HFFc6 (cell line): Measurements from ENCODE around the gene PIK3AP1. TPM values are rescaled to one million over a fixed set of nuclear protein-coding genes. Genes with fewer than 3 reads are reported as not detected.

ENCODE experiments used
- DNase-seq: peaks from one replicate; pipeline ENCODE4 v3.0.0-alpha.2; 2018
- H3K27ac Mint-ChIP-seq: 2 replicates; pipeline ENCODE4 v1.8.0; 2020; ENCODE audit warnings: mild to moderate bottlenecking, mixed read lengths
- H3K27me3 Mint-ChIP-seq: 2 replicates; pipeline ENCODE4 v1.8.0; 2021; ENCODE audit warnings: mild to moderate bottlenecking, moderate library complexity, mixed read lengths; ENCODE audit not compliant: insufficient read depth
- H3K36me3 Mint-ChIP-seq: 2 replicates; pipeline ENCODE4 v1.8.0; 2021; ENCODE audit warnings: low read depth, mixed read lengths
- H3K4me1 Mint-ChIP-seq: 2 replicates; pipeline ENCODE4 v1.8.0; 2020; ENCODE audit warnings: low read depth, mixed read lengths
- H3K4me3 Mint-ChIP-seq: 2 replicates; pipeline ENCODE4 v1.8.0; 2020; ENCODE audit warnings: mild to moderate bottlenecking, moderate library complexity, mixed read lengths
- H3K9me3 Mint-ChIP-seq: 2 replicates; pipeline ENCODE4 v1.8.0; 2020; ENCODE audit warnings: mild to moderate bottlenecking, mixed read lengths
- total RNA-seq, 6 experiments: library from RNA; stranded (reverse); fragmentation: NEBNext Ultra II Directional; extraction: Animal tissue kit (Norgen Biotek cat#: 25700); gene quantifications; 2 replicates in 1 of 6; 3 replicates in 5 of 6; pipeline ENCODE4 v1.2.3, GENCODE V29; 2021
- TF ChIP-seq, protein P1 (sequence below): fragments of 200-600 bp; sonication (generic); IDR thresholded peaks from 2 replicates; pipeline ENCODE4 v1.5.0; 2021; ENCODE audit warnings: antibody characterized with exemption, mild to moderate bottlenecking

The PIK3AP1 gene
- total RNA-seq, 6 experiments from 2014 or later: 0.05 TPM; not detected in 3

DNA sequence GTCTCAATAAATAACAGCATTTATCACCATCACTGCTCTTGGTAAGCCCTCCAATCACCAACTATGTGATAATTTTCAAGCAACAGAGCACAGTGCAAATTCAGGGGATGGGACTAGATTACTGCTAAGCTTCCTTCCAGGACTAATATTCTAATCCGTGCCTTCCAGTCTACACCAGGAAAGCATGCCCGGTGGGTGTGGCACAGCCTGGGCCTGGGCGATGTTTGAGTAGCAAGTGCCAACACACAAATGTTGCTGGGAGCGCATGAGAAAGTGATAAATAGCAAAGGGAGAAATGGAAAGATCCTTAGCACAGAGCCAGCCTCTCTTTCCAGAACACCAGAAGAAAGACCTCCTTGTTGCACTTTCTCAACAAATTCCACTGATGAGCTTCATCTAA is 120.0 kb downstream of the PIK3AP1 start:
- Mint-ChIP-seq H3K36me3 (no peaks in the 10 kb centered on the region), H3K4me1 (peaks cover 2% of the 10 kb centered on the region)

DNA sequence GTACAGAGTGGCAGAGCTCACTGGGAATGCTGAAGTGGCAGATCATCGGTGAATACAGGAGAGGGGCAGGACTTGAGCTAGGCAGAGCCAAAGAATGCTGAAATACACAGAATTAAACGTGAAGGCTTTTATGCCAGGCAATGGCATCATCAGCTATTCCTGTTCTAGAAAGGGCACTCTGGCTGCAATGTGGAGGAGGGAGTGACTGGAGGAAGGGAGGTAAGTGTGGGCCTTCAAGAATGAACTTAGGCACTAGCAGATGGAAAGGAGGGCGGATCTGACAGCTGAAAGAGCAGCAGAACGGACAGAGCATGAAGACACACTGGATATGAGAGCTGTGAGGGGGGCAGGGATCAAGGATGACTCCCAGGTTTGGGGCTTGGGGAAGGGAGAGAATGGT is 121.5 kb downstream of the PIK3AP1 start:
- Mint-ChIP-seq H3K4me1 (no peaks in the 10 kb centered on the region), H3K27ac (no peak overlapping the region), H3K4me3 (no peak overlapping the region), H3K9me3 (peaks cover 13% of the 10 kb centered on the region; the same call in 1 of the 2 replicates), H3K27me3 (peaks cover 8% of the 10 kb centered on the region), H3K36me3 (no peaks in the 10 kb centered on the region)
- TF ChIP-seq, protein P1, sequence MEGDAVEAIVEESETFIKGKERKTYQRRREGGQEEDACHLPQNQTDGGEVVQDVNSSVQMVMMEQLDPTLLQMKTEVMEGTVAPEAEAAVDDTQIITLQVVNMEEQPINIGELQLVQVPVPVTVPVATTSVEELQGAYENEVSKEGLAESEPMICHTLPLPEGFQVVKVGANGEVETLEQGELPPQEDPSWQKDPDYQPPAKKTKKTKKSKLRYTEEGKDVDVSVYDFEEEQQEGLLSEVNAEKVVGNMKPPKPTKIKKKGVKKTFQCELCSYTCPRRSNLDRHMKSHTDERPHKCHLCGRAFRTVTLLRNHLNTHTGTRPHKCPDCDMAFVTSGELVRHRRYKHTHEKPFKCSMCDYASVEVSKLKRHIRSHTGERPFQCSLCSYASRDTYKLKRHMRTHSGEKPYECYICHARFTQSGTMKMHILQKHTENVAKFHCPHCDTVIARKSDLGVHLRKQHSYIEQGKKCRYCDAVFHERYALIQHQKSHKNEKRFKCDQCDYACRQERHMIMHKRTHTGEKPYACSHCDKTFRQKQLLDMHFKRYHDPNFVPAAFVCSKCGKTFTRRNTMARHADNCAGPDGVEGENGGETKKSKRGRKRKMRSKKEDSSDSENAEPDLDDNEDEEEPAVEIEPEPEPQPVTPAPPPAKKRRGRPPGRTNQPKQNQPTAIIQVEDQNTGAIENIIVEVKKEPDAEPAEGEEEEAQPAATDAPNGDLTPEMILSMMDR: no peak
- no peak for DNase-seq

More for the DNA sequence above, 120.0 kb downstream of the PIK3AP1 start:
- Mint-ChIP-seq H3K27me3 (peaks cover 8% of the 10 kb centered on the region), H3K4me3 (no peak overlapping the region), H3K27ac (no peak overlapping the region), H3K9me3 (peaks cover 6% of the 10 kb centered on the region; the same call in 1 of the 2 replicates)
- TF ChIP-seq, protein P1: no peak
- no peak for DNase-seq

DNA sequence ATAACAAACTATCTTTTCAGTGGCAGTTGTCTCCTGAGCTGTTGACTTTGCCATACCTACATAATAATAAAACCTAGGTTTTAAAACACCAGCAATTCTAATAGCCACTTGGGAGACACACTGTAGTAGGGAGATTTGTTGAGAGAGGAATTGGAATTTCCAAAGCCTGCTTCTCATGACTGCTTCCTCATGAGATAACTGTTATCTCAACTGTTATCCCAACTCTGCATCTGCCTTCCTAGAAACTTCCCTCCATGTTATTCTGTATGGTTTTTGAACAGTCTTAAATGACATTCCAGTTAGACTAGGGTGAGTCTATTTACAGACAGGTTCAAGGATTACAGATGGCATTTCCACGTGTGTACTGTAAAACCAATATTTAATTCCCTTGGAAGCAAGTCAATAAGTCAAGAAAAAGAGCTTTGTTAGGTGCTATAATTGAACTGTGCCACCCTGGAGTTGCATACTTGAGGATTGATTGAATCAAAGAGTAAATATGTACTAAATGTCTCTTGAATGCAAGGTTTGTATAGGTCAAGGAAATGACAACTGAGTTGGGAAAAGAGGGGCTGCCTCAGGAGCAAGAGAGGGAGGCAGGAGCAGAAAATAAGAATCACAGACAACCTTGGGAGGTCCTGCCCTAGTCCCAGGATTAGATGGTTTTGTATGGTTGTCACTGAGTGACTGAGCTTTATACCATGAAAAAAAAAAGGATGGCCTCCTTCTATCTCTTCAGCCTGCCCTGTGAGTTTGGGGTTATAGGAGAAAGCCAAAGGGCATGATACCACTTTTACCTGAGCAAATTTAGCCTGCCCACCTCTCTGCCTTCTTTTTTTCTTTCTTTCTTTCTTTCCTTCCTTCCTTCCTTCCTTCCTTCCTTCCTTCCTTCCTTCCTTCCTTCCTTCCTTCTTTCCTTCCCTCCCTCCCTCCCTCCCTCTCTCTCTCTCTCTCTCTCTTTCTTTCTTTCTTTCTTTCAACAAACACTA is 123.6 kb downstream of the PIK3AP1 start:
- TF ChIP-seq, protein P1: no peak
- DNase-seq: no peak
- H3K27ac Mint-ChIP-seq: no peak overlapping the region
- H3K4me1 Mint-ChIP-seq: no peaks in the 10 kb centered on the region
- peaks cover 13% of the 10 kb centered on the region; the same call in 1 of the 2 replicates for H3K9me3 Mint-ChIP-seq
- H3K27me3 Mint-ChIP-seq: peaks cover 8% of the 10 kb centered on the region
- H3K4me3 Mint-ChIP-seq: no peak overlapping the region
- H3K36me3 Mint-ChIP-seq: no peaks in the 10 kb centered on the region

DNA sequence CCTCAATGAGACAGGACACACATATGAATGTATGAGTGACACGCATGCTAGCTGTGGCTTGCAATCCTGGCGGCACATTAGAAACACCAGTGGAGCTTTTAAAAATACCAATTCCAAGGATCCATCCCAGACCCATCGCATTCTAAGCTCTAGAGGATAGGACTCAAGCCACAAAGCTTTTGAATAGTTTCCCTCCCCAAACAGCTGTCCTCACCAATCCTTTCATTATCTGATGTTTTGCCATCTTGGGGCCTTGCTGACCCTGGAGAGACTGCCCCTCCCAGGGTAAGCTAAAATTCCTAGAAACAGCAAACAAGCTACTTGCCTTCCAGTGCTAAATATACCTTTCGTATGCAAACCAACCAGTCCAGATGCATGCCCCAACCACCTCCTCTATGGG is 124.6 kb downstream of the PIK3AP1 start:
- H3K36me3 Mint-ChIP-seq: no peaks in the 10 kb centered on the region
- TF ChIP-seq, protein P1: no peak
- H3K9me3 Mint-ChIP-seq: peaks cover 13% of the 10 kb centered on the region; the same call in 1 of the 2 replicates
- H3K27me3 Mint-ChIP-seq: peaks cover 8% of the 10 kb centered on the region
- no peak overlapping the region for H3K27ac Mint-ChIP-seq
- no peak overlapping the region for H3K4me3 Mint-ChIP-seq
- DNase-seq: no peak
- H3K4me1 Mint-ChIP-seq: no peaks in the 10 kb centered on the region

DNA sequence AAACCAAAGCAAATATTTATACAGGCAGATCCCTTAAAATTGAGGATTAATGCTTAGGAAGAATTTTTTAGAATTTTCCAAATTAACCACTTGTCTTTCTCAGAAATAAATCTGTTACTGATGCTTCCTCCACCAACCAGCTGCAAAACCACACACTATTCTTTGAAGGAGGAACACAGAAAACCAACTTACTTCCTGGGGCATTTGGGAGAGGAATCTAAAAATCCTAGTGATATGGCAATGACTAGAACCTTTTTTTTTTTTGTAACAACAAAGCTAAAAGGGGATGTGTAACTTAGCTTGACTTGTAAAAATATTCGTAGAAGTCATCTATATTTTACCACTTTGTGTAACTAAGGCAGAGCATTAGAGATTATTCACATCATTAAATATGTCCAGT is 128.4 kb downstream of the PIK3AP1 start:
- H3K4me3 Mint-ChIP-seq: no peak overlapping the region
- TF ChIP-seq, protein P1: no peak
- H3K36me3 Mint-ChIP-seq: no peaks in the 10 kb centered on the region
- no peak overlapping the region for H3K27ac Mint-ChIP-seq
- H3K27me3 Mint-ChIP-seq: peaks cover 4% of the 10 kb centered on the region; the same call in 1 of the 2 replicates
- peaks cover 13% of the 10 kb centered on the region; the same call in 1 of the 2 replicates for H3K9me3 Mint-ChIP-seq
- no peak for DNase-seq
- H3K4me1 Mint-ChIP-seq: no peaks in the 10 kb centered on the region
